GM21619 (cell line): ENCODE data around the gene CLDN2.
"Not testable (repeated sequence)": the region's sequence is repeated elsewhere in the genome, so short reads cannot be mapped to it uniquely, and the experiment has no call there.

Experiments used
- ATAC-seq: cut with Tn5 transposase; IDR thresholded peaks from one replicate; pipeline ENCODE4 v1.9.1; 2021; ENCODE audit not compliant: unreplicated experiment

Gene CLDN2, protein sequence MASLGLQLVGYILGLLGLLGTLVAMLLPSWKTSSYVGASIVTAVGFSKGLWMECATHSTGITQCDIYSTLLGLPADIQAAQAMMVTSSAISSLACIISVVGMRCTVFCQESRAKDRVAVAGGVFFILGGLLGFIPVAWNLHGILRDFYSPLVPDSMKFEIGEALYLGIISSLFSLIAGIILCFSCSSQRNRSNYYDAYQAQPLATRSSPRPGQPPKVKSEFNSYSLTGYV

DNA sequence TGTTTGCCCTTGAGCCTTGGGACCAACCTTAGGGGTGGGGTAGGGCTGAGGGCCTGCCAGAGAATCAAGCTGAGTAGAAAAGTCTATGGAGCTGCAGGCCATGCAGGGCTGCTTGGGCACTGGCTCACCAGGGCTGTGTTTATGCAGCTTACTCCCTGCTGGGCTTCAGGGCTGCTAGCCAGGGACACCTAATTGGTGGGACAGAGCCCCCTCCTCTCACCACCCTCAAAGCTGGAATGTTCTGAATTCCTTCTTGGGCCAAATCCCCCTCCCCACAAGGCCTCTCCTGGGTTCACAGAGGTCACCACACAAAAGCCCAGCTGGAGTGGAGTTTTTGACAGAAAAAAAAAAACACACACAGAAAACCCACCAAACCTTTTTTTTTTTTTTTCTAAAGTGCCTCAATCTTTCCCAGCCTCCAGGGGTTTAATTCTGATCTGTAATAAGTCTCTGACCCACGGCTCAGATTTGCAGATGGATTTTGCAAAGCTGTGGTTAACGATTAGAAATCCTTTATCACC, at the start of gene CLDN2:
Gene CLDN2 (plus strand): TSS at position 471 of the 521 bp plus-strand sequence. CDS start 7,827 bp downstream, outside the sequence.
- ATAC-seq, result no peak

- not testable (repeated sequence) for ATAC-seq
Observed at GRCh38 chrX:106872796-106873195, 47.4 kb upstream of the CLDN2 start.

DNA sequence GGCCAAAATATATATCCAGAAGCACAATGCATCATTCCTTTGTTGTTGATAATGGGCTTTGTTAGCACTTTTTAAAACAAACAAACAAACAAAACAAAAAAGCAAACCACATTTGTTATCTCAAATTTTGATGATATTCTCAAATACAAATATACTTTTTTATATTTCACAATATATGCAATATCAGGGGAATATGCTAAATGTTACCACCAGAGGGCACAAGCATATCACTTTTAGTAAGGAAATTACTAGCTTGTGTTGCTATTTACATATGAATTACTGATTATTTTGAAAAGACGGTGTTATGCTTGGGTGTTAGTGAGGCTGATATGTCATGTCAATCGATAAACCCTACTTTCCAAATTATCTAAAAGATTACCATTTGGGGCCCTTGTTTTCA, 46.1 kb upstream of the CLDN2 start:
- ATAC-seq, result no peak

DNA sequence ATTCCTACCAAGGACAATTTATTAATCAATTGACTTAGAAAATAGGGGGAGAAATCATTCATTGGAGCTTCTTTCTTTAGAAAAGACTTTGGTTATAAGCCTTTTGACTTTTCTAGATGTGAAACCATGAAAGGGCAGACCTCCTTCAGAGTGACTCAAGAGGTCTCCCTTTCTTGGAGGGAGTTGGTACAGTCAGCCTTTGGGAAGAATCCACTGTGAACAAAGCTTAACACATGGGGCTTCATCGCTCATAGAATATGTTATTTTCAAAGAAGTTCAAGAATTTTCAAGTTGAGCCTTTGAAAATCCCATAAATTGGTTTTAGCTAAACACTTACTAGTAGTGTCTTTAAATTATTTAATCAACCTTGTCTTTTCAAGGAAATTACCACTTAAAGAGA, 45.1 kb upstream of the CLDN2 start:
- no peak for ATAC-seq

DNA sequence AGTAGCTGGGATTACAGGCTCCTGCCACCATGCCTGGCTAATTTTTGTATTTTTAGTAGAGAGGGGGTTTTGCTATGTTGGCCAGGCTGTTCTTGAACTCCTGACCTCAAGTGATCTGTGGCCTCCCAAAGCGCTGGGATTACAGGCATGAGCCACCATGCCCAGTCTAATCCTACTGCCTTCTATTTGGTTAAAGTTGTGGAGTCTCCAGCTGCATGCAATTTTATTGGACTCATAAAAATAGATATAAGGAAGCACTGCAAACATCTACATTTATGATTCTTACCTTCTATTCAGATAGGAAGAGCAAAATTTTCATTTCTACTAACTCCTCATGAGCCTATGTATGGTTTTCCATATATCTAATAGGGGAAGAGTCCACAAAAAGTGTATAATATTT, 30.7 kb upstream of the CLDN2 start:
- ATAC-seq, result no peak

GRCh38 chrX:106891762-106892460, 28.3 kb upstream of the CLDN2 start:
- ATAC-seq, result no peak

DNA sequence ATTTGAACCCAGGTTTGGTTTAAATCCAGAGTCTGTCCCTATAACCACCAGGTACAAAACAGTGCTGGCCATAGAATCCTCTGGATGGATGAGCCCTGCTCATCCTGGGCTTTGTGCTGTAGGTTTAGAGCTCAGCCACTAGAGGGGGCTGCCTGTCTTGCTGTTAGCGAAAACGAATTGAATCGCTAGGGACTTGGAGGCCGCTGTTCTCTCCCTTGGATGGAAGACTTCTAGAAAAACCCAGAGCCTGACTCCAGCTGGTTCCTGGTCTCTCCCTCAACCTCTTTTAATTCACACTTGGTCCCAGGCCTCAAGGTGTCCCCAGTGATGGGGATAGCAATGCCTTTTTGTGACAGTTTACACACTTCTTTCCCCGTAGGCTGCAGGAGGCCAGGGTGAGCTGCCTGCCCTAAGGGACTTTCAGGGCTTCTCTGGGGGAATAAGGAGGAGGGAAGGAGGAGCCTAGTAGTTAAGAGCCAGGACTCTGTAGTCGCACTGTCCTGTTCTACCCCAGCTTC, 25.8 kb upstream of the CLDN2 start:
- ATAC-seq, result no peak

- no peak for ATAC-seq
Observed at GRCh38 chrX:106894978-106895452, 25.2 kb upstream of the CLDN2 start.

DNA sequence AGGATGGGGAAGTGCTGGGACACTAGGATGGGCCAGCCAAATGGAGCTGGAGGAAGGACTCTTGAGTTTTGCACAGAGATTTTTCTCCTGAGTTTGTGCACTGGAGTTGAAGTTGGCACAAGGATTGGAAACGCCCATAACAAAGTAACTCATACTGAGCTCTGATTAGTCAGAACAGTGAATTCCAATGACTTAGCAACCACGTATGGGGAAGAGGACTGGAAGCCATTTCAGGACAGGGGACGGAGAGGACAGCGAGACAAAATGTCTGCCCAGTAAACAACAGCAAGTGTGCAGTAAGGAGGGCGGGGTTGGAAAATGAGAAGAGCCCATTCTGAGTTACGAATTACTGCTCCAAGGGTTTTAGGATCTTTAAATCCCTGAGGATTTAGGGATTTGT, 22.9 kb upstream of the CLDN2 start:
- ATAC-seq, result no peak

DNA sequence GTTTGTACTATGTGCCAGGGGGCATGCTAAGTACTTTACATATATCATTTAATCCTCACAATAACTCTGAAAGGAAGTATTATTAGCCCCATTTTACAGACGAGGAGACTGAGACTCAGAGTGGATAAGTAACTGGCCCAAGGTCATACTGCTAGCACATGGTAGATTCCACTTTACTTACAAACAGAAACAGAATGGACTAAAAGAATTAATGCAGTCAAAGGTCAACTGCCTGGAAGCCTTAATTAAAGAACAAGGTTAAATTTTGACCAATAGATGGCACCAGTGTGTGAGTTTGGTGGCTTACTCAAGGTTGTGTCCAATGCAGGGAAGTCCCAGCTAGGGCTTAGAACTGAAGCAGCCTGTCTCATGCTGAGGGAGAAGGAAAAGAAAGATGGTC, 21.7 kb upstream of the CLDN2 start:
- peak; percentile 84 for ATAC-seq

GRCh38 chrX:106899276-106899675, 20.9 kb upstream of the CLDN2 start:
- no peak for ATAC-seq

DNA sequence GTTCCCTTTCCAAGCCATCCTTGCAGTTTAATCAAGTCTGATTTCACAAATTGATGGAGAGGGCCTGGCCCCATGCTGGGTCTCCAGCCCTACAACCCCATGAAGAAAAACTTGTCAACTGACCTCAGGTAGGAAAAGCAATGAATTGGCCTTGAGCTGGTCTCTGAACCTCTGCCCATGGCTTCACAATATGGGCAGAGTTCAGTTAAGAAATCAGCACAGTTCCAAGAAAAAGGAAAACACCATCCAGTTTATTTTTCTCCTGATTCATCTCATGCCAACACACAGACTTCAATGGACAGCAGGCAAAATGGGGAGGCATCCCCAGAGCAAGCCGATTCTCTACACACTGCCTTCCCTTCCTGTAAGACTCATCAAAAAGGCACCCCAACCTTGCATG, 20.4 kb upstream of the CLDN2 start:
- ATAC-seq, result no peak

- no peak for ATAC-seq
Observed at GRCh38 chrX:106901341-106901740, 18.9 kb upstream of the CLDN2 start.

DNA sequence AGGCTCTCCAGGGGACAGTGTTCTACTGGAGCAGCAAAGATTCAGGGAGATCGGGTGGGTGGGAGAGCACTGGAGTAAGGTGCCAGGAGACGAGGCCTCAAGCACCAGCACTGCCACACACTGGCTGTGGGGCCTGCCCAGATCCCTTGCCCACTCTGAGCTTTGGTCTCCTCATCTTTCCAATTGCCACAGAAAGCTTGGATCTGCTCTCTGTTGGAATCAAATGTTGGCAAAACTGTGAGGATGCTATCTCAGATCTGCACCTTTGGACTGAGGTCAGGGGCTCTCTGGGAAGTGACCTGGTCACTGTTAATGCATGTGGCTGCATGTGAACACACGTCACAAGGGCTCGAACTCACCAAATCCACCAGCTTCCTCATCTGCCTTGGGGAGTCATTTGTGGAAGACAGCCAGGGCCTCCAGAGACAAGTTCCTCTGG, 18.4 kb upstream of the CLDN2 start:
- ATAC-seq, result no peak

- no peak for ATAC-seq
Observed at GRCh38 chrX:106902684-106903083, 17.5 kb upstream of the CLDN2 start.

DNA sequence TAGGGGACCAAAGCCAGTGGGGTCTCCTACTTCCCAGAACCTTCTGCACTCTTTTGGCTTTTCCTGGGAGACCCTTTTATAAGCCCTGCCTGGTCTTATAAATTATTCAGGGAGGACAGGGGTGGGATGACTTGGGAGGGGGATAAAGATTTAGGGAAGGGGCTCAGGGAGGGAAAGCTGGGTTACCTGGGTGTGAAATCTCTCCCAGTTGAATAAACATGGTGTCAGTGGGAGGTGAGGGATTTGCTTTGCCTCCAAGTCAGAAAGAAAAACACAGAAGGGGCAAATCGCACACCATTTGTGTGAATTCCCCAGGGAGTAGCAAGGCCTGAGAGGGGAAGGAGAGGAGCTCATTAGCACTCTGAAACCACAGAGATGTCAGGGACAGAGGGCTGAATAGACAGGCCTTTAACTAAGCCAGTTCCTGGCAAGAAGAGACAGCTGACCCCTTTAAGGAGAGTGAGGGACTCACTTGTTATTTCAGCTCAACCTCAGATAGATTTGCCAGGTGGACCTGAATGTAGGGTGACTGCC, 16.8 kb upstream of the CLDN2 start, which contains the start of gene RIPPLY1:
Gene RIPPLY1 (minus strand): TSS at position 51 of the 534 bp plus-strand sequence. CDS start 54 bp downstream, outside the sequence.
- ATAC-seq, result no peak

DNA sequence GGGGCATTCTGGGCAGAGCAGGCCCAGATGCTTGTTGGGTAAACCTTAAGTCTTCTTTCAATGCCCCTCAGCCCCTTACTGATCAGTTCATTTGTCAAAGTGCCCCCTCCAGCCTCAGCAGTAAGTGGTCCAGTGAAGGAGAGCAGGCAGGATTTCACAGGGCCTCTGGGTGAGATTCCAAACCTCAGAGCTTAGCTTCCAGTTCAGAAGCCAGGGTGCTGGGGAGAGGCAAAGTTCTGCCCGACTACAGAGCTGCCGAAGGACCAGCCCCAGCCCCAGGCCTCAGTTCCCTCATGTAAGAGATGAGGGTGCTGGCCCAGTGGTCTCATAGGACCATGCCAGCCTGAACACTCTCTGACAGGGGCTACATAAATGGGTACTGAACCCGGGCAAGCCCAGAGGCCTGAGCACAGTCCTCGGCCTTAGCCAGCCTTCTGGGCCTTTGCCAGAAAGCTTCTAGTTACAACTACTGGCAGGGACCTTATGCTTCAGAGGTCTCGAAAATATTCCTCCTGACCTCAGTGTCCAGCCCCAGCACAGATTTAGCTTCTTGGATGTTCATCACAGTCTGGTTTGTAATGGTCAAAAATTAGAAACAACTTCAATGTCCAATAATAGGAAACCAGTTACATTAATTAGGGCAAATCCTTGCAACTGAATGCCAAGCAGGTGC, 16.2 kb upstream of the CLDN2 start:
- ATAC-seq, result no peak

- no peak for ATAC-seq
Observed at GRCh38 chrX:106905064-106905708, 15.0 kb upstream of the CLDN2 start.

DNA sequence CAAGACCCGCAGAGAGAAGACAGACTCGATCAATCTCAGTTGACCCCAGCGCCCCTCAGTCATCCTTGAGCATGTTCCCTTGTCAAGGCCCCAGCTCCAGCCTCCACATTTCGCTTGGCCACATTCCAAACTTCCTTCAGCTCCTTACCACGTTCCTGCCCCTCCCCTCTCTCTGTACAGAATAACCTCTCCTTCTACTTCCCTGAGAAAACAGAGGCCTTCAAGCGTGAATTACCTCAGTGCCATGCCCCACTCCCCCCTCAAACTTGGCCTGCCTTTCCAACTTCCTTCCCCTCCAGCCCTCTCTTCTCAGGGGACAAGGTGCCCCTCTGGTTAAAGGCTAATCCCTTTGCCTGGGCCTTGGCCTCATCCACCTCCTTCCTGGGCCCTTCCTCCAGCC, 13.8 kb upstream of the CLDN2 start:
- ATAC-seq, result no peak

- ATAC-seq, result no peak
Observed at GRCh38 chrX:106912864-106913263, 7.3 kb upstream of the CLDN2 start.
